NCI-H345 treated with DMSO at 0.1 percent for 48 hours (cell line): Measurements from ENCODE around the gene CNTN1.

Experiments used
- DNase-seq: peaks from one replicate; lab custom pipeline; 2025; ENCODE audit not compliant: unreplicated experiment; lab: John Stamatoyannopoulos, UW

CNTN1 gene

GRCh38 chr12:40957417-40957816, 265.2 kb downstream of the CNTN1 start:
- no peak for DNase-seq

GRCh38 chr12:40959041-40959440, 266.8 kb downstream of the CNTN1 start:
- DNase-seq: no peak

GRCh38 chr12:40963751-40964150, 271.5 kb downstream of the CNTN1 start:
- DNase-seq: no peak

- DNase-seq: no peak
These were observed 277.6 kb downstream of the CNTN1 start for GRCh38 chr12:40969796-40970195.

- no peak for DNase-seq
These were observed 278.2 kb downstream of the CNTN1 start for GRCh38 chr12:40970320-40970907.

- no peak for DNase-seq
These were observed 279.7 kb downstream of the CNTN1 start for GRCh38 chr12:40971911-40972310.

GRCh38 chr12:40976546-40976945, 284.3 kb downstream of the CNTN1 start:
- DNase-seq: no peak

GRCh38 chr12:40980427-40980961, 288.3 kb downstream of the CNTN1 start:
- no peak for DNase-seq

- no peak for DNase-seq
These were observed 293.8 kb downstream of the CNTN1 start for GRCh38 chr12:40986001-40986400.

- DNase-seq: no peak
These were observed 296.1 kb downstream of the CNTN1 start for GRCh38 chr12:40988355-40988754.

- no peak for DNase-seq
These were observed 296.6 kb downstream of the CNTN1 start for GRCh38 chr12:40988824-40989223.

GRCh38 chr12:40989785-40990184, 297.5 kb downstream of the CNTN1 start:
- no peak for DNase-seq

- DNase-seq: no peak
These were observed 299.9 kb downstream of the CNTN1 start for GRCh38 chr12:40992158-40992557.

- DNase-seq: no peak
These were observed 300.4 kb downstream of the CNTN1 start for GRCh38 chr12:40992674-40993073.

GRCh38 chr12:40993158-40993557, 300.9 kb downstream of the CNTN1 start:
- DNase-seq: no peak

- no peak for DNase-seq
These were observed 303.9 kb downstream of the CNTN1 start for GRCh38 chr12:40996091-40996490.

- DNase-seq: no peak
These were observed 307.0 kb downstream of the CNTN1 start for GRCh38 chr12:40999210-40999609.

- DNase-seq: no peak
These were observed 316.2 kb downstream of the CNTN1 start for GRCh38 chr12:41008472-41008871.

- no peak for DNase-seq
These were observed 319.7 kb downstream of the CNTN1 start for GRCh38 chr12:41011939-41012338.

- no peak for DNase-seq
These were observed 321.8 kb downstream of the CNTN1 start for GRCh38 chr12:41013881-41014642.

GRCh38 chr12:41014643-41015020, 322.4 kb downstream of the CNTN1 start:
- no peak for DNase-seq

GRCh38 chr12:41018010-41018409, 325.8 kb downstream of the CNTN1 start:
- no peak for DNase-seq

- no peak for DNase-seq
These were observed 327.2 kb downstream of the CNTN1 start for GRCh38 chr12:41019461-41019860.
